ENCODE data around the gene COL24A1.

GRCh38 chr1:85697895-85698294, 458.7 kb downstream of the COL24A1 start:
- TF ChIP-seq CTCF (IDR thresholded peaks at IDR 0.05) (no peak), POLR2A (IDR thresholded peaks at IDR 0.05) (no peak)

Data from upper lobe of left lung (tissue), 4 donors.